GDM1 (cell line): ENCODE results near the gene RNF208.
"Not testable (repeated sequence)": the region's sequence is repeated elsewhere in the genome, so short reads cannot be mapped to it uniquely, and the experiment has no call there.

Experiments
- DNase-seq: peaks from one replicate; lab custom pipeline; 2025; lab: John Stamatoyannopoulos, UW

The RNF208 gene

DNA sequence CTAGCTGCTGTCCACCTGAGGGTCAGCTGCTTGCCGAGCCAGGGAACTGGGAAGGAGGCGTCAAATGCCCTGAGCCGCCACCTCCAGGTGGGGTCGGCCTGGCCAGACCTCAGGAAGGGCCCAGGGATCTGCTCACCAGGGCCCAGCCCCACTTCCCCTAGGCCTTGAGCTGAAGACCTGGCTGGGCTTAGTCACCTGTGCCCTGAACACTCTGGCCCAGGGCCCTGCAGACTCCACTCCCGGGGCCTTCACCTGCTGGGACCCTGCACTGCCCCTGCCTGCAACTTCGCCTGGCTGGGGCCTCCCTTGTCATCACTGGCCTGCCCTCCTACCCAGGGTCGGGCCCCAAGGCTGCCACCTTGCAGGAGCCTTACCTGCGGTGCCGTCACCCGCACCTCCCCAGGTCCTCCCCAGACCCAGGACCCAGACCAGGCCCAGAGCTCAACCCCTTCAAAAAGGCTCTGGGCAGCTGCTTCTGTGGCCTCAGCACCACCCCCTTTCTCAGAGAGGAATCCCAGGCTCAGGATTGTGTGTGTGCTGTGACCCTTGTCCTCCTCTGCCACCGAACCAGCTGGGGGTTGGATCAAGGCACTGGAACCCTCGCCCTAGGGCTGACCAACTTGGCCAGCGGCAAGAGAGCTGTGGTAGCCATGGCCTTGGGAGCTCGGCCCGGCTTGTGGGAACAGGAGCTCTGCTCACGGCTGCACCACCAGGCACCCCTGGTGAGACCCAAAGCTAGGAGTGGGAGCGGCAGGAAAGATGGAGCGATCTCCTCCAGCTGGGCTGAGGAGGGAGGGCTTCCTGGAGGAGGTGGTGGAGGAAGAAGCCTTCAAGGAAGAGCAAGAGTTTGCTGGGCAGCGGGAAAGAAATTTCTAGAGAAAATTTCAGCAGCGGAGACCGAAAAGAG lies 31.9 kb upstream of the RNF208 start:
- DNase-seq, result no peak

DNA sequence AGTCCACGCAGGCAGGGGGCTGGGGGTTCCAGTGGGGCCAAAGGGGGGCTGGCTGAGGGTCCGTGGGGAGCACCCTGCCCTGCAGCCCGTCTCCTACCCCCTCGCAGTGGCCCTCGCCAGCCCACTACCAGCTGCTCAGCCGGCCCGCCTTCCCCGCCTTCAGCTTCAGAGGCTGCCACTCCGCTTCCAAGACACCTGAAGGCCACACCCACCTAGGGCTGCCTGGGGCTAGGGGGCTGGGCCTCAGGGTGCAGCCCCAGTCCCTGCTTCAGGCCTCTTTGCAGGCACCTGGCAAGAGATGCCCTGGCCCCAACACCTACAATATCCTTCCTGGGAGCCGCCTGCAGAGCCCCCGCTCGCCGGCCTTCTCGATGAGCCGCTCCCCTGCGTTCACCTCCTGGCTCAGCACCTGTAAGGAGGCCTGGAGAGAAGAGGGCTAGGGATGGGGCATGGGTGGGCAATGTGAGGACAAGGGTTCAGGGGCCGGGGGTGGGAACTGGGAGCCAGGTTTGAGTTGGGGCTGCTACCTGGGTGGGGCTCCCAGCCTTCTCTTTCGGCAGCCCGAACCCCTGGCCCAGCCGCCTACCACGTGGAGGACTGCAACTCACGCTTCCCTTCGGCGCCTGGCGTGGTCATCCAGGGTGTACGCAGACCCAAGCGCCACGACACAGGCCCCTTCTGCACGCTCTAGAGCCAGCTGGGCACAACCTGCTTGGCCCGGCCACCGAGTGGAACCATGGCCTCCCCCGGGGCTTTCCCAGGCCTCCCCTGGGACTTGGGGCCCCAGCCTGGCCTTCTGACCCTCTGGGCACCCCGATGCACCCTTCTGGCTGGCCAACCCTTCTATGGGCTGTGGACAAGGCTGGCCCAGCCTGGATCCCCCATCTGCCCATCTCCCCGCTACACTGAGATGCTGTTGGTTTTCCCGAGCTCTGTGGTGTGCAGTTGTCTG lies 30.8 kb upstream of the RNF208 start:
- no peak for DNase-seq

DNA sequence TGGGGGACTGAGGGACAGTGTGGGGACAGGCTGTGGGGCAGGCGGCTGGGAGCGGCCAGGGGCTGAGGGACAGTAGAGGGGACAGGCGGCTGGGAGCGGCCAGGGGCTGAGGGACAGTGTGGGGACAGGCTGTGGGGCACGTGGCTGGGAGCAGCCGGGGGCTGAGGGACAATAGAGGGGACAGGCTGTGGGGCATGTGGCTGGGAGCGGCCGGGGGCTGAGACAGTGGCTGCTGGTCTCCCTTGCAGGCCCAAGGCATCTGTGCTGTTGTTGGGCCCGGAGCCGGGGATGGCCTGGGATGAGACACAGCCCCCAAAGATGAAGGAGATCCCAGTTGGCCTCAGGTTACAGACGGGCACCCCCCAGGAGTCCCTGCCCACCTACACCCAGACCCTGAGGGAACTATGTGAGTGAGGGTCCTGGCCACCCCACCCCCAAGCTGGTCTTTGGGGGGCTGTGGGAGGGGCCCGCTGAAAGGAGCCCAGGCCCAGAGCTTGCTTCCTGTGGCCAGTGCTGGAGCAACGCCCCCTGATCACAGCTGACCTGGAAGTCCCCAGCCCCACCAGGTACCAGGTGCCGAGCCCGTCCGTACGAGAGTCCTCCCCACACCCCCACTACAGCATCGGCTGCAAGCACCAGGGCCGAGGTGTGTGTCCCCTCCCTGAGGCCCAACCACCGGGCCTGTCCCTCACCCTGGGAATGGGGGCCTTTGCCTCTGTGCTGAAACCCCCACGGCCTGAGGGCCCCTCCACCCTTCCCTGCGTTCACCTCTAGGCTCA lies 29.6 kb upstream of the RNF208 start:
- DNase-seq, result no peak

DNA sequence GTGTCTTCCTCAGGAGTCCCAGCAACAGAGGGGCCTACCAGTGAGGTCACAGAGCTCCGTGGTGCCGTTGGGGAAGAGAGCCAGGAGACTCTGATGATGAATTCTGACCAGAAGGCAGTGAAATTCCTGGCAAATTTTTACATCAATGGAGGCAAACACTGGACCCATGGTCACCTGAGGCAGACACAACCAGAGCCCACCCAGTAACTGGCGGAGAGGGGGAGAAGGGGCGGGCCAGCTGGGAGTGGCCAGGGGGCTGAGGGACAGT lies 29.1 kb upstream of the RNF208 start, which contains the start of gene STPG3:
STPG3 (plus strand) TSS at position 93 of the 268 bp plus-strand sequence; CDS start at position 94, 1 bp downstream.
- DNase-seq, result no peak

DNA sequence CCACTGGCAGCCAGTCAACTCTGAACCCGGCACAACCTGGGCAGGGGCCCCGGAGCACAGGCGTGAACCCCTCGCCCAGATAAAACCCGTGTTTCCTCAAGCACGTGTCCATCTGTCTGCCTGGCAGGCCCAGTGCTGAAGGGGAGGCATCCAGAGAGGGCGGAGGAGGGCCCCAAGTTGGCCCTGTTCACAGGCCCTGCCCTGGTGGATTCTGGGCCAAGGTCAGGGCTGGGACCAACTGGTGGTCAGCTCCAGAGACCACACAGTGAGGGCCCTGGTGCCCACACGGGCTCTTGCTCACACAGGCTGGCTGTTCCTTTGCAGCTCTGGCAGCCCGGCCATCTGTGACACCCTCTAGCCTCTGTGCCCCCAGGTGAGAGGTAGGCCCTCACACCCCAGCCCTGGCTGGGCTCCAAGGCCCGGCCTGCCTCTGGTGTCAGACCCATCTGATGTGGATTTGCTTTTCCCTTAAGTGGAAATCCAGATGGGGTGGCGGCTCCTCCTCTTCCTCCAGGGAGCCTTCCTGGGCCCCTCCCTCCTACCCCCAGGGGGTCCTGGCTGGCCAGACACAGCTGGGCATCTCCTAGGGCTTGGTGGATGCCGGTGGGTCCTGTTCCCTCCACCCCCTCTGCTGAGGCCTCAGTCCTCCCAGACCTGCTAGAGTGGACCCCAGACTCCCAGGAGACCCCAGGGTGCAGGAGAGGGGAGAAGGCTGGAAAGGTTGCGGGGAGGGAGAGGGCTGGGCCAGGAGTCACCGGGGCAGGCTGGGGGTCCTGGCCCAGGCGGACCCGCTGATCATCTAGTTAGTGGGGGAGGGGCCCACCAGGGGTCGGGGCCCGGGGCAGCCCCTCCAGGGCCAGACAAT lies 28.5 kb upstream of the RNF208 start:
- DNase-seq, result no peak

DNA sequence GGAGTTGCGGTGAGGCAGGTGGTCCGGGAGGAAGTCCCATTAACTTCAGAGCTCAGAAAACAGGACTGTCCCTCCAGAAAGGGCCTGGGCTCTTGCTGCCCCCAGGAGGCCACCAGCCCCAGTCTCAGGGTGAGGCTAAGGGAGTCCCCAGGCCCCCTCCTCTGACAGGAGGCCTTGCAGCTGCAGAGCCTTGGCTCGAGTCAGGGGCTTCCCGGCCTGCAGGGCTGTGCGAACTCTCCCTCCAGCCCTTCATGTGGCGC lies 25.8 kb upstream of the RNF208 start:
- no peak for DNase-seq

DNA sequence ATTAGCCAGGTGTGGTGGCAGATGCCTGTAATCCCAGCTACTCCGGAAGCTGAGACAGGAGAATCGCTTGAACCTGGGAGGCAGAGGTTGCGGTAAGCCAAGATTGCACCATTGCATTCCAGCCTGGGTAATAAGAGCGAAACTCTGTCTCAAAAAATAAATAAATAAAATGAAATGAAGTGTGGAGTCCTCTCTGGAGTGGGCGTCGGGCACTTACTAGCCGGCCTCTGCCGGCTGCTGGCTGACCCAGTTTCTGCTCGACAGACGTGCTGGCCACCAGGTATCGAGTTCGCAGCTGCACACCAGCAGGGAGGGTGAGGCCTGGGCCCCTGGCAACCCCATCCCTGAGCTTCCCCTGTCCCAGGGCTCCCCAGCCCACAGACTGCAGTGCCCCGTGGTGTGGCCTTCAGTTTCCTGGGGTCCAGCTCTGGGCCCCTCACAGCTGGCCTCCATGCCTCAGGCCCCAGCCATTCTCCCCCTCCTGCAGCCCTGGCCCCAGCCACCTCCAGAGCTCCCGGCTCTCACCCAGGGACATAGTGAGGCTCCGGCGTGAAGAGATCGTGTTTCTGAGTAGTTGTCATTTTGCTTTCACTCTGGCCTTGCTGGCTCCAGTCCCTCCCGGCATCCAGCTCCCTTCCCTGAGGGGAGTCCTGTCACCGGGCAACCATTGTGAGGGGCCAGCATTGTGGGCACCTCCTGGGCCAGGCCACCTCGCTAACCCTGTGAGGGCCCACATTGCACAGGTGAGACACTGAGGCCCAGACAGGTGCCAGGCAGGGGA lies 25.3 kb upstream of the RNF208 start:
- DNase-seq, result no peak

DNA sequence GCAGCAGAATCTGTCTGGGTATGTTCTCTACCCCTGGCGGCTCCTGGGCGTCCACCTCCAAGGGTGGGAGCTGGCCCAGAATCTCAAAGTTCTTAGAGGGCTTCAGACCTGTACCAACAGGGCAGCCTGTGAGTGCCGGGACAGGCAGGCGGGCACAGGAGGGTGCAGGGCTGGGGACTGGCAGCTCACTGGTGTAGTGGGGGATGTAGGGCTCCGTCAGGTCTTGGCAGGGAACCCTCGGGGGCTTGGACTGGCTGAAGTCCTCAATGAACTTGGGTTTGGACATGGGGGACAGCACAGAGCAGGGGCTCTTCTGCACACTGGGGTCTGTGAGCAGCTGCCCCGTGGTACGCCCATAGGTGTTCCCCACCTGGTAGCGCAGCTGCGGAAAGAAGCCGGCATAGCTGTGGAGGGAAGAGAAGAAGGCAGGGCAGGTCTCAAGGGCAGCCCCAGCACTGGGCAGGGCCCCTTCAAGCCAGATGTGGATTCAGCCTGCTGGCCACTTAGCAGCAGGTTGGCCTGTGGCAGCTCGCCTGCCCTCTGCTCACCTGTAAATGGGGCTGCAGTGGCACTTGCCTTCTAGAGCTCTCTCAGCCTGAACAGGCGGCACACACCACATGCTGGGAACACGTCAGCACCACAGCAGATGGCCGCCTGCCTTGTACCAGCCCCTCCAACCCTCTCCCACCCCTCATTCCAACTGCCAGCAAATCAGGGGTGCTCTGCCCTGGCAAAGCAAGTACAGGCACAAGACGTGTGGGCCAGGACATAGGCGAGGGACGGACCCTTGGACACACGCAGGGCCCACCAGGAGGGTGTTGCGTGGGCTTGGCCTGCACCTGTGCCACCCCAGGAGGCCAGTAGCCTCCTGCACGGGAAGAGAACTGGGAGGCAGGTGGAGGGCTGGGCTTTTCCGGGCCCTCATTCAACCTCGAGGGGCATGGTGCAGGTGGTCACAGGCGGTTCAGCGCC lies 23.7 kb upstream of the RNF208 start:
- DNase-seq, result no peak

DNA sequence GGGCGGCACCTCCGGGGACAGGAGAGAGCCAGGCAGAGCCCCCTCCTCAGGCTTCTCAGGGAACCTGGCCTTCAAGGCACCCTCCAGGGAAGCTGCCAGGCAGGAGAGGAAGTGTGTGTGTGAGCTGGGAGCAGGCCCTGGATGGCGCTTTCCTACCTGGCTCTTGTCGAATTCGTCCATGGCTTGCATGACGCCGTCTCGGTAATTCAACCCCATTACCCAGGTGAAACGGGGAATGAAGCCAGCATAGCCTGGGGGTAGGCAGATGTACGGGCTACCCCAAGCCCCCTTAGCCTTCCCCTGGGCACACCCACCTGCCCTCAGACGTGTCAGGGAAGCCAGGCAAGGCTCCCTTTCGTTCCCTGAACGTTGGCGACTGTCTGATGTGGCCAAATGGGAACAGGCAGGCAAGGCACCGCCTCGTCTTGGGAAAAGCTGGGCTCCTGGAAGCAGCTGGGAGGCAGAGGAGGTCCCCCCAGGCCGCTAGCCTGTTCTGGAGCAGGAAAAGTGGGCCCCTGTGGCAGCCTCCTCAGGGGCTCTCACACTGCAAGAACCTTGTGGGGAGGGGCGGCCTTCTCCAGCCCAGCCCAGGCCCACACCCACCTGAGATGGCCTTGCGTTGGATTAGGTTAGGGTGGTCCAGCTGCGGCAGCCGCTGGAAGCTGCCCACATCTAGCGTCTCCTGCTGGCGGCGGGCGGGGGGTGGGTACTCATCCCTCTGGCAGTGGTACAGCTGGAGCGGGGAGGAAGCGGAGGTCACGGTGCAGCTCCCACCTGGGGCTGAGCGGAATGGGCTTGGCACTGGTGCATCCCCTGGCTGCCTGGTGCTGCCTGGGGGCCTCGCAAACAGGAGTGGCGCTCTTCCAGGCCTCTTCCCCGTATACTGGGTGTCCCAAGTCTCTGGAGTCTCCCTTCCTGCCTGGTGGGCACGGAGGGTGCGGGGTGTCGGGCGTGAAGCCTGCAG lies 22.7 kb upstream of the RNF208 start:
- no peak for DNase-seq

DNA sequence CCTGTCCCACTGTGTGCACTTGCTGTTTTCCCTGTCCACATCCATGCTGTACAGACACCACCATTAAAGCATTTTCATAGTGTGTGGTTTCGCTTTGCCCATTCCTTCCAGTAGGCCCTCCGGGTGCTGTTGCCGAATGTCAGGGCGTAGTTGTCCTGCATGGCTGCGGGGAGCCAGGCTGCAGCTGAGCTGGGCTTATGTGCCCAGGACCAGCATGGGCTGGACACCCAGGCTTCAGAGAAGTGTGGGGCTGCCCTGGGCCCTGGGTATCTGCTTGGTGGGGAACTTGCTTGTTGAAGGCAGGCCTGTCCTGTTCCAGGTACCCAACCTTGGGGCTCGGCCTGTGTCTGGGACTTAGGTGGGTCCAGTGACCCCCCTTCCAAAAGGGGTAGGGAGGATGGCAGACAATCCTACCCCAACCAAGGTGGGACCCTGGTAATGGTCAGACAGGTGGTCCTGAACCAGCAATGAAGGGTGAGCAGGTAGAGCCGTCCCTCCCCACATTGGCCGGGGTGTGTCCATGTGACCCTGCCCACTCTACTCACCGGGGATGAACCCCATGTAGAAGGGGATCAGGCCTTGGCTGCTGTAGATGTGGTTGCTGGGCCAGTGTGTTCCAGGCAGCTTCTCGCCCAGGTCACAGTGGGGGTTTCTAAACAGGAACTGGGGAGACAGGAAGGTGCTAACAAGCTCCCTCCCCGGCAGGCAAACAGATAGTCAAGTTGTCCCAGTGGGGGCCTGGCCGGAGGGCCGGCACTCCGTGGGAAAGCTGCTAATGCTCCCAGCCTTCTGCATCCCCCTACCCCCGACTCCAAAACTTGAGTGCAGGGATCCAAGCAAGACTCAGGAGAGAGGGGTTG lies 21.8 kb upstream of the RNF208 start:
- DNase-seq, result no peak

DNA sequence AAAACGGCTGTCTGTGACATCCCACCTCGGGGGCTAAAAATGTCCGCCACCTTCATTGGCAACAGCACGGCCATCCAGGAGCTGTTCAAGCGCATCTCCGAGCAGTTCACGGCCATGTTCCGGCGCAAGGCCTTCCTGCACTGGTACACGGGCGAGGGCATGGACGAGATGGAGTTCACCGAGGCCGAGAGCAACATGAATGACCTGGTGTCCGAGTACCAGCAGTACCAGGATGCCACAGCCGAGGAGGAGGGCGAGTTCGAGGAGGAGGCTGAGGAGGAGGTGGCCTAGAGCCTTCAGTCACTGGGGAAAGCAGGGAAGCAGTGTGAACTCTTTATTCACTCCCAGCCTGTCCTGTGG lies 21.2 kb upstream of the RNF208 start:
- DNase-seq, result not testable (repeated sequence)

DNA sequence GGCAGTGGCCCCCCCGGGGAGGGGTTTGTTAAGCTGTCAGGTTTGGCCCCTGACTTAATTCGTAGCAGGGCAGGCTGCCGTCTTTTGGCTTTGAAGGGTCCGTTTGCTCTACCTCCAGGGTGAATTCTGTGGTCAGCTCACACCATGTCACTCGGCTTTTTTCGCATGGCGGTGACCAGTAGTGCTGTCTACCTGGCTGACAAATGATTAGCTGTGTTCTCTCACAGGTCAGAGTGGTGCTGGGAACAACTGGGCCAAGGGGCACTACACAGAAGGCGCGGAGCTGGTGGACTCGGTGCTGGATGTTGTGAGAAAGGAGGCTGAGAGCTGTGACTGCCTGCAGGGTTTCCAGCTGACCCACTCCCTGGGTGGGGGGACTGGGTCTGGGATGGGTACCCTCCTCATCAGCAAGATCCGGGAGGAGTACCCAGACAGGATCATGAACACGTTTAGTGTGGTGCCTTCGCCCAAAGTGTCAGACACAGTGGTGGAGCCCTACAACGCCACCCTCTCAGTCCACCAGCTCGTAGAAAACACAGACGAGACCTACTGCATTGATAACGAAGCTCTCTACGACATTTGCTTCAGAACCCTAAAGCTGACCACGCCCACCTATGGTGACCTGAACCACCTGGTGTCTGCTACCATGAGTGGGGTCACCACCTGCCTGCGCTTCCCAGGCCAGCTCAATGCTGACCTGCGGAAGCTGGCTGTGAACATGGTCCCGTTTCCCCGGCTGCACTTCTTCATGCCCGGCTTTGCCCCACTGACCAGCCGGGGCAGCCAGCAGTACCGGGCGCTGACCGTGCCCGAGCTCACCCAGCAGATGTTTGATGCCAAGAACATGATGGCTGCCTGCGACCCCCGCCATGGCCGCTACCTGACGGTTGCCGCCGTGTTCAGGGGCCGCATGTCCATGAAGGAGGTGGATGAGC lies 20.5 kb upstream of the RNF208 start:
- DNase-seq, result no peak

DNA sequence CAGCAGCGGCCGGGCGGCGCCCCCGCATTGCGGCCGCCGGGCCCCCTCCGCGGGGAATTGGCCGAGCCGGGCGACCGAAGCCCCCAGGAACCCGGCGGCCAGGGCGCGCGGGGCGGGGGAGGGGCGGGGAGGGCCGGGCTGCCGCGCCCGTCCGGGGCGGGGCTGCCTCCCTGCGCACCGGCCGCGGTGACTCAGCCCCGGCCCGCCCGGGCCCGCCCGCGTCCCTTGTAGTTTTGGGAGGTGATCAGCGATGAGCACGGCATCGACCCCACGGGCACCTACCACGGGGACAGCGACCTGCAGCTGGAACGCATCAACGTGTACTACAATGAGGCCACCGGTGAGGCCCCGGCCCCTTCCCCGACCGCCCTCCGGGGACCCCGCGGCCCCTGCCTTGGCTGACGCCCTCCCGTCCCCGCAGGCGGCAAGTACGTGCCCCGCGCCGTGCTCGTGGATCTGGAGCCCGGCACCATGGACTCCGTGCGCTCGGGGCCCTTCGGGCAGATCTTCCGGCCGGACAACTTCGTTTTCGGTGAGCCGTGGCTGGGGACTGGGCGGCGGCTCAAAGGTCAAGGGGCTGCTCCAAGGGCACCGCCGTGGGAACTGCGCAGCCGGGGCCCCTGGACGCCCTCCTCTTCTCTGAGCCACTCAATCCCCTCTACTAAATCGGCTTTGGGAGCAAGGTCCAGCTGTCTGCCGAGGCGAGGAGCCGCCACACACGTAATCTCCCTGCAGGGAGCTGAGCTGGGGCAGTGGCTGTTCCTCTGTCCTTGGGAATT lies 19.6 kb upstream of the RNF208 start:
- DNase-seq, result no peak

DNA sequence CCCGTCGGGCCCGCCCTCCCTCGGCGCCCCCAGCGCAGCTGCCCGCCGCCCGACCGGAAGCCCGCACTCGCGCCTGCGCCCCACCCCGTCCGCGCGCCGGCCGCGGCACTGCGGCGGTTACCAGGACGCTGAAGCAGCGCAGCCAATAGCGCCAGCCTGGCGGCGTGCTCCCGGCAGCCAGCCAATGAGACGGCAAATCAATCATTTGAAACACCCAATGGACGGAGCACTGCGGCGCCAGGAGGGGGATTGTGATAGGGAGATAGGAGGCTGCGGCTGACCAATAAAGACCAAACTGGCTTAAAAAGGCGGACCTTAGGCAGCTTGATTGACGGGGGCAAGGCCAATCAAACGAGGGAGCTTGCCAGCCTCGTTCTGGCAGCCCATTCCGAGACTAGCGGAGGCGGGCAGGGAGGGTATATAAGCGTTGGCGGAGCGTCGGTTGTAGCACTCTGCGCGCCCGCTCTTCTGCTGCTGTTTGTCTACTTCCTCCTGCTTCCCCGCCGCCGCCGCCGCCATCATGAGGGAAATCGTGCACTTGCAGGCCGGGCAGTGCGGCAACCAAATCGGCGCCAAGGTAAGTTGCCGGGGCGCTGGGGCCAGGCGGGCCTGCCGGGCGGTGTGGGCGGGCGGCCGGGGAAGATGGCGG lies 18.9 kb upstream of the RNF208 start, which contains the start of gene TUBB4B:
TUBB4B (plus strand) TSS at position 447 of the 649 bp plus-strand sequence; CDS start at position 521, 74 bp downstream.
- peak; percentile 100 for DNase-seq

DNA sequence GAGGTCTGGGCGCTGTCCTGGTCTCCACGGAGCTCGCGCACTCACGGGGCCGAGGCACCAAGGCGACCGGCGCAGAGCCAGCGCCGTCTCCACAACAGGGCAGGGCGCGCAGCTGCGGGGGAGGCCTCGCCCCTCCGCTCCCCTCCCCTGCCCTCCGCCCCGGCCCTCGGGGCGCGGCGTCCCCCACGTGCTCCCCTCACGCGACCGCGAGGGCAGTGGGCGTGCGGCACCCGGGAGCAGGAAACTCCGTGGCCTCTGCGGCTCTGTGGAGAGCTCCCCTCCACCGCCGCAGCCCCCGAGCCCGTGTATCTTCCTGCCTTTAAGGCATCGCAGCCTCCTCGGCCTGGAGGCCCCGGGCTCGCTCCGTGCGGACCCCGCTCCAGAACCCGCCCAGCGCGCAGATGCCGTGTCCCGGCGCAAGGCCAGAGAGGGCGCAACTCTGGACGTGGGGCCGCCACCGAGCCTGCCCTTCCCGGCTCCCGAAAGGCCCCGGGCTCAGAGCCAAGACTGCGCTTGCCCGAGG lies 18.3 kb upstream of the RNF208 start:
- DNase-seq, result peak; percentile 87
